ENCODE data around the gene ZNF107. TPM values are rescaled to one million over a fixed set of nuclear protein-coding genes. Genes with fewer than 3 reads are reported as not detected.
"Not testable (repeated sequence)": the region's sequence is repeated elsewhere in the genome, so short reads cannot be mapped to it uniquely, and the experiment has no call there.

ZNF107 gene
- total RNA-seq, 2 experiments from 2014 or later = 68.9 to 92.2 TPM

- DNase-seq (ENCODE audit: low spot score) = peak; percentile 94
- Histone ChIP-seq H3K4me3 (ENCODE audit: low read depth, low read length, poor library complexity, severe bottlenecking) (peak overlapping the region; percentile 57), H3K79me2 (ENCODE audit: insufficient read depth, low read depth, low read length) (peaks cover 97% of the 10 kb centered on the region), H2AFZ (ENCODE audit: low read length) (no peak overlapping the region), H3K9me3 (ENCODE audit: low read length) (0 out of 2 replicates have a peak, but pooled peaks cover 5% of the 10 kb centered on the region), H3K4me1 (ENCODE audit: insufficient read depth, low read length, poor library complexity, severe bottlenecking) (peaks cover 99% of the 10 kb centered on the region), H4K20me1 (ENCODE audit: insufficient read depth, low read length) (no peaks in the 10 kb centered on the region), H3K36me3 (ENCODE audit: insufficient read depth, low read length) (peaks cover 93% of the 10 kb centered on the region), H3K4me2 (ENCODE audit: low read length) (peak overlapping the region; percentile 80), H3K27ac (ENCODE audit: low read depth, low read length, poor library complexity, severe bottlenecking) (peak overlapping the region; percentile 99), H3K9me2 (ENCODE audit: insufficient read depth, low read length) (no peaks in the 10 kb centered on the region)
- ChIA-PET CTCF (ENCODE audit: unreplicated experiment) (interaction anchor here (1.2 kb wide), 1 partner anchor 14 kb away, joined by 5 read pairs; no protein-coding TSS in a partner anchor), POLR2A (interaction anchor here (1.0 to 8.3 kb wide), 8 partner anchors 9 to 114 kb away, joined by 4 to 105 read pairs (median 20); partner anchors contain the start of genes ZNF107 and ZNF138)
- BruUV-seq (replicated peaks) = no TSS peak
- intact Hi-C loops (cut with micrococcal nuclease; ENCODE audit: unreplicated experiment) = loop anchor here (1.0 to 10.0 kb wide), 5 partner anchors 21 to 380 kb away; partner anchors contain the start of gene ZNF107
- no peak for TF ChIP-seq EZH2phosphoT487 (IDR thresholded peaks at IDR 0.05; ENCODE audit: borderline replicate concordance, low read depth, low read length)
- no peak for TF ChIP-seq CTCF (conservative IDR thresholded peaks at IDR 0.05; ENCODE audit: low read length)
These were observed 21.3 kb downstream of the ZNF107 start for GRCh38 chr7:64687249-64687648.

GRCh38 chr7:64688988-64689387 lies 23.1 kb downstream of the ZNF107 start:
- peak overlapping the region; percentile 80 for H3K4me2 ChIP-seq (ENCODE audit: low read length)
- no peaks in the 10 kb centered on the region for H4K20me1 ChIP-seq (ENCODE audit: insufficient read depth, low read length)
- intact Hi-C loops (cut with micrococcal nuclease; ENCODE audit: unreplicated experiment) = loop anchor here (5.0 to 10.0 kb wide), 4 partner anchors 132 to 382 kb away; no protein-coding TSS in a partner anchor
- CTCF ChIA-PET (ENCODE audit: unreplicated experiment) = interaction anchor here (2.1 kb wide), 1 partner anchor 23 kb away, joined by 5 read pairs; the partner anchor contains the start of gene ZNF107
- no peak overlapping the region for H2AFZ ChIP-seq (ENCODE audit: low read length)
- H3K4me3 ChIP-seq (ENCODE audit: low read depth, low read length, poor library complexity, severe bottlenecking) = peak overlapping the region; percentile 57
- H3K27ac ChIP-seq (ENCODE audit: low read depth, low read length, poor library complexity, severe bottlenecking) = peak overlapping the region; percentile 99
- H3K4me1 ChIP-seq (ENCODE audit: insufficient read depth, low read length, poor library complexity, severe bottlenecking) = peaks cover 81% of the 10 kb centered on the region
- H3K79me2 ChIP-seq (ENCODE audit: insufficient read depth, low read depth, low read length) = peaks cover 96% of the 10 kb centered on the region
- POLR2A ChIA-PET = interaction anchor here (0.6 to 8.3 kb wide), 8 partner anchors 10 to 592 kb away, joined by 3 to 105 read pairs (median 20); partner anchors contain the start of genes ZNF107, ZNF138 and ZNF736
- DNase-seq (ENCODE audit: low spot score) = no peak
- peaks cover 12% of the 10 kb centered on the region; the same call in 1 of the 2 replicates for H3K9me3 ChIP-seq (ENCODE audit: low read length)
- no peaks in the 10 kb centered on the region for H3K9me2 ChIP-seq (ENCODE audit: insufficient read depth, low read length)
- BruUV-seq (replicated peaks) = no TSS peak
- TF ChIP-seq EZH2phosphoT487 (IDR thresholded peaks at IDR 0.05; ENCODE audit: borderline replicate concordance, low read depth, low read length) = no peak
- TF ChIP-seq CTCF (conservative IDR thresholded peaks at IDR 0.05; ENCODE audit: low read length) = peak; percentile 57
- peaks cover 92% of the 10 kb centered on the region for H3K36me3 ChIP-seq (ENCODE audit: insufficient read depth, low read length)

- CTCF ChIA-PET (ENCODE audit: unreplicated experiment) = no interaction called here
- Histone ChIP-seq H3K4me1 (ENCODE audit: insufficient read depth, low read length, poor library complexity, severe bottlenecking) (peaks cover 53% of the 10 kb centered on the region), H3K27ac (ENCODE audit: low read depth, low read length, poor library complexity, severe bottlenecking) (peak overlapping the region; percentile 99), H4K20me1 (ENCODE audit: insufficient read depth, low read length) (no peaks in the 10 kb centered on the region), H3K4me2 (ENCODE audit: low read length) (no peak overlapping the region), H3K4me3 (ENCODE audit: low read depth, low read length, poor library complexity, severe bottlenecking) (no peak overlapping the region), H3K9me3 (ENCODE audit: low read length) (peaks cover 23% of the 10 kb centered on the region; the same call in 1 of the 2 replicates), H3K36me3 (ENCODE audit: insufficient read depth, low read length) (peaks cover 94% of the 10 kb centered on the region), H3K79me2 (ENCODE audit: insufficient read depth, low read depth, low read length) (peaks cover 97% of the 10 kb centered on the region), H3K9me2 (ENCODE audit: insufficient read depth, low read length) (no peaks in the 10 kb centered on the region), H2AFZ (ENCODE audit: low read length) (no peak overlapping the region)
- DNase-seq (ENCODE audit: low spot score) = no peak
- TF ChIP-seq CTCF (conservative IDR thresholded peaks at IDR 0.05; ENCODE audit: low read length) = no peak
- TF ChIP-seq EZH2phosphoT487 (IDR thresholded peaks at IDR 0.05; ENCODE audit: borderline replicate concordance, low read depth, low read length) = no peak
- no TSS peak for BruUV-seq (replicated peaks)
- POLR2A ChIA-PET = interaction anchor here (8.3 kb wide), 1 partner anchor 18 kb away, joined by 105 read pairs; no protein-coding TSS in a partner anchor
- intact Hi-C loops (cut with micrococcal nuclease; ENCODE audit: unreplicated experiment) = loop anchor here (5.0 kb wide), 1 partner anchor 55 kb away; no protein-coding TSS in a partner anchor
These were observed 25.9 kb downstream of the ZNF107 start for GRCh38 chr7:64691831-64692230.

- BruUV-seq (replicated peaks); H3K4me2 ChIP-seq (ENCODE audit: low read length); H2AFZ ChIP-seq (ENCODE audit: low read length); H3K4me1 ChIP-seq (ENCODE audit: insufficient read depth, low read length, poor library complexity, severe bottlenecking); H3K27ac ChIP-seq (ENCODE audit: low read depth, low read length, poor library complexity, severe bottlenecking); H3K4me3 ChIP-seq (ENCODE audit: low read depth, low read length, poor library complexity, severe bottlenecking); H4K20me1 ChIP-seq (ENCODE audit: insufficient read depth, low read length); CTCF ChIA-PET (ENCODE audit: unreplicated experiment); DNase-seq (ENCODE audit: low spot score); intact Hi-C loops (cut with micrococcal nuclease; ENCODE audit: unreplicated experiment); H3K9me2 ChIP-seq (ENCODE audit: insufficient read depth, low read length): not testable (repeated sequence)
- peaks cover 63% of the 10 kb centered on the region for H3K79me2 ChIP-seq (ENCODE audit: insufficient read depth, low read depth, low read length)
- POLR2A ChIA-PET = interaction anchor here (0.6 to 3.2 kb wide), 4 partner anchors 10 to 366 kb away, joined by 3 to 25 read pairs (median 6); no protein-coding TSS in a partner anchor
- H3K9me3 ChIP-seq (ENCODE audit: low read length) = peaks cover 37% of the 10 kb centered on the region; the same call in 1 of the 2 replicates
- peaks cover 96% of the 10 kb centered on the region for H3K36me3 ChIP-seq (ENCODE audit: insufficient read depth, low read length)
These were observed 31.9 kb downstream of the ZNF107 start for GRCh38 chr7:64697863-64698262.

Measured in OCI-LY7 (cell line).